Stimulated activated naive B cell treated with anti-CD40 and anti-IgM and Interleukin-4, amounts not matched to agents 10 μg/mL and 1 μg/mL and 100 μg/mL, for 72 hours (primary cell): ENCODE measurements around the gene NRP1.
"Not testable (repeated sequence)": the region's sequence is repeated elsewhere in the genome, so short reads cannot be mapped to it uniquely, and the experiment has no call there.

ENCODE experiments used
- ATAC-seq, 2 donors: fragments of 150-1000 bp; cut with Tn5 transposase; replicated peaks; 2 replicates each; pipeline ENCODE4 v1.10.0; 2021; ENCODE audit warnings: moderate library complexity in 1 of 2
- DNase-seq: peaks from one replicate; pipeline ENCODE4 v3.0.0; 2021
- H3K27ac Mint-ChIP-seq: one replicate; pipeline ENCODE4 v1.8.0; 2022; ENCODE audit warnings: mild to moderate bottlenecking, mixed read lengths
- H3K27me3 Mint-ChIP-seq, 2 donors: one replicate each; pipeline ENCODE4 v1.8.0; 2022; ENCODE audit warnings: mixed read lengths in 2 of 2
- H3K36me3 Mint-ChIP-seq, 2 donors: one replicate each; pipeline ENCODE4 v1.8.0; 2022; ENCODE audit warnings: mixed read lengths in 2 of 2, mild to moderate bottlenecking in 1 of 2
- H3K4me1 Mint-ChIP-seq, 2 donors: one replicate each; pipeline ENCODE4 v1.8.0; 2022; ENCODE audit warnings: mixed read lengths in 2 of 2, mild to moderate bottlenecking in 1 of 2
- H3K4me3 Mint-ChIP-seq, 2 donors: one replicate each; pipeline ENCODE4 v1.8.0; 2022; ENCODE audit warnings: mild to moderate bottlenecking in 2 of 2, mixed read lengths in 2 of 2, moderate library complexity in 1 of 2
- H3K9me3 Mint-ChIP-seq, 2 donors: one replicate each; pipeline ENCODE4 v1.8.0; 2022; ENCODE audit warnings: mixed read lengths in 2 of 2, mild to moderate bottlenecking in 1 of 2

Gene NRP1

GRCh38 chr10:33150146-33150545 is 184.3 kb downstream of the NRP1 start:
- Mint-ChIP-seq H3K27me3 (peaks cover 0 to 4% of the 10 kb centered on the region in 2 donors), H3K4me3 (no peak overlapping the region), H3K4me1 (peaks cover 9 to 17% of the 10 kb centered on the region in 2 donors), H3K36me3 (peaks cover 0 to 4% of the 10 kb centered on the region in 2 donors), H3K27ac (no peak overlapping the region), H3K9me3 (peaks cover 1 to 4% of the 10 kb centered on the region in 2 donors)
- ATAC-seq (no peak), DNase-seq (no peak)

- Mint-ChIP-seq H3K4me1 (peaks cover 13 to 31% of the 10 kb centered on the region in 2 donors), H3K27me3 (peaks cover 0 to 7% of the 10 kb centered on the region in 2 donors), H3K27ac (no peak overlapping the region), H3K36me3 (peaks cover 0 to 4% of the 10 kb centered on the region in 2 donors), H3K9me3 (peaks cover 1 to 4% of the 10 kb centered on the region in 2 donors), H3K4me3 (no peak overlapping the region)
- no peak for ATAC-seq
- DNase-seq: no peak
Observed at GRCh38 chr10:33147013-33147310, 187.5 kb downstream of the NRP1 start.

GRCh38 chr10:33146189-33147012 is 188.1 kb downstream of the NRP1 start:
- Mint-ChIP-seq H3K27me3 (peaks cover 0 to 7% of the 10 kb centered on the region in 2 donors), H3K9me3 (peaks cover 1 to 4% of the 10 kb centered on the region in 2 donors), H3K36me3 (peaks cover 0 to 4% of the 10 kb centered on the region in 2 donors), H3K4me1 (peaks cover 12 to 30% of the 10 kb centered on the region in 2 donors), H3K4me3 (no peak overlapping the region), H3K27ac (no peak overlapping the region)
- ATAC-seq: no peak
- no peak for DNase-seq

GRCh38 chr10:33145451-33146188 is 188.8 kb downstream of the NRP1 start:
- DNase-seq (no peak), ATAC-seq (no peak)
- no peak overlapping the region for H3K4me3 Mint-ChIP-seq
- H3K4me1 Mint-ChIP-seq: peaks cover 6 to 22% of the 10 kb centered on the region in 2 donors
- H3K27ac Mint-ChIP-seq: no peak overlapping the region
- H3K9me3 Mint-ChIP-seq: peaks cover 1 to 4% of the 10 kb centered on the region in 2 donors
- peaks cover 0 to 7% of the 10 kb centered on the region in 2 donors for H3K27me3 Mint-ChIP-seq
- peaks cover 0 to 4% of the 10 kb centered on the region in 2 donors for H3K36me3 Mint-ChIP-seq

- DNase-seq: peak; percentile 5
- ATAC-seq: peak; percentile 81 to 92
- Mint-ChIP-seq H3K4me1 (peaks cover 6 to 20% of the 10 kb centered on the region in 2 donors), H3K27me3 (peaks cover 0 to 16% of the 10 kb centered on the region in 2 donors), H3K9me3 (peaks cover 1 to 4% of the 10 kb centered on the region in 2 donors), H3K4me3 (no peak overlapping the region), H3K36me3 (peaks cover 0 to 4% of the 10 kb centered on the region in 2 donors), H3K27ac (no peak overlapping the region)
Observed at GRCh38 chr10:33143160-33143728, 191.2 kb downstream of the NRP1 start.

- Mint-ChIP-seq H3K27me3 (peaks cover 0 to 17% of the 10 kb centered on the region in 2 donors), H3K36me3 (no peaks in the 10 kb centered on the region), H3K4me3 (no peak overlapping the region), H3K9me3 (no peaks in the 10 kb centered on the region), H3K27ac (no peak overlapping the region), H3K4me1 (peaks cover 6 to 20% of the 10 kb centered on the region in 2 donors)
- DNase-seq (no peak), ATAC-seq (no peak)
Observed at GRCh38 chr10:33142295-33142694, 192.2 kb downstream of the NRP1 start.

GRCh38 chr10:33141251-33141650 is 193.2 kb downstream of the NRP1 start:
- no peak overlapping the region for H3K27ac Mint-ChIP-seq
- peaks cover 5 to 19% of the 10 kb centered on the region in 2 donors for H3K27me3 Mint-ChIP-seq
- no peak for DNase-seq
- H3K4me1 Mint-ChIP-seq: peaks cover 14 to 29% of the 10 kb centered on the region in 2 donors
- H3K4me3 Mint-ChIP-seq: no peak overlapping the region
- H3K36me3 Mint-ChIP-seq: no peaks in the 10 kb centered on the region
- no peaks in the 10 kb centered on the region for H3K9me3 Mint-ChIP-seq
- no peak for ATAC-seq

- Mint-ChIP-seq H3K4me3 (no peak overlapping the region), H3K4me1 (peaks cover 21 to 34% of the 10 kb centered on the region in 2 donors), H3K36me3 (no peaks in the 10 kb centered on the region), H3K9me3 (no peaks in the 10 kb centered on the region), H3K27ac (no peak overlapping the region), H3K27me3 (peaks cover 5 to 19% of the 10 kb centered on the region in 2 donors)
- ATAC-seq (no peak), DNase-seq (no peak)
Observed at GRCh38 chr10:33139181-33139646, 195.3 kb downstream of the NRP1 start.

GRCh38 chr10:33138686-33139085 is 195.8 kb downstream of the NRP1 start:
- H3K4me3 Mint-ChIP-seq, DNase-seq, H3K36me3 Mint-ChIP-seq, H3K27ac Mint-ChIP-seq, H3K9me3 Mint-ChIP-seq, ATAC-seq: not testable (repeated sequence)
- H3K4me1 Mint-ChIP-seq: peaks cover 25 to 40% of the 10 kb centered on the region in 2 donors
- H3K27me3 Mint-ChIP-seq: peaks cover 5 to 19% of the 10 kb centered on the region in 2 donors

GRCh38 chr10:33137356-33138005 is 197.0 kb downstream of the NRP1 start:
- peaks cover 29 to 43% of the 10 kb centered on the region in 2 donors for H3K4me1 Mint-ChIP-seq
- H3K4me3 Mint-ChIP-seq: no peak overlapping the region
- peaks cover 5 to 16% of the 10 kb centered on the region in 2 donors for H3K27me3 Mint-ChIP-seq
- DNase-seq (no peak), ATAC-seq (no peak)
- no peaks in the 10 kb centered on the region for H3K9me3 Mint-ChIP-seq
- H3K27ac Mint-ChIP-seq: no peak overlapping the region
- no peaks in the 10 kb centered on the region for H3K36me3 Mint-ChIP-seq

GRCh38 chr10:33136781-33137180 is 197.7 kb downstream of the NRP1 start:
- Mint-ChIP-seq H3K27me3 (peaks cover 5 to 16% of the 10 kb centered on the region in 2 donors), H3K36me3 (no peaks in the 10 kb centered on the region), H3K9me3 (no peaks in the 10 kb centered on the region), H3K27ac (no peak overlapping the region), H3K4me1 (peaks cover 30 to 43% of the 10 kb centered on the region in 2 donors), H3K4me3 (no peak overlapping the region)
- DNase-seq (no peak), ATAC-seq (peak in 1 of 2 donors; percentile 28)

- Mint-ChIP-seq H3K9me3 (no peaks in the 10 kb centered on the region), H3K4me3 (no peak overlapping the region), H3K27me3 (peaks cover 5 to 16% of the 10 kb centered on the region in 2 donors), H3K4me1 (peaks cover 30 to 43% of the 10 kb centered on the region in 2 donors), H3K27ac (no peak overlapping the region), H3K36me3 (no peaks in the 10 kb centered on the region)
- no peak for DNase-seq
- no peak for ATAC-seq
Observed at GRCh38 chr10:33136271-33136670, 198.2 kb downstream of the NRP1 start.

GRCh38 chr10:33134011-33134751 is 200.3 kb downstream of the NRP1 start:
- Mint-ChIP-seq H3K4me1 (peaks cover 28 to 38% of the 10 kb centered on the region in 2 donors), H3K27me3 (peaks cover 5 to 7% of the 10 kb centered on the region in 2 donors)
- ATAC-seq: peak; percentile 96 to 98

More at GRCh38 chr10:33134011-33134751, 200.3 kb downstream of the NRP1 start:
- Mint-ChIP-seq H3K36me3 (no peaks in the 10 kb centered on the region), H3K27ac (peak overlapping the region; percentile 80), H3K4me3 (peak overlapping the region in 1 of 2 donors; percentile 2), H3K9me3 (no peaks in the 10 kb centered on the region)
- peak; percentile 76 for DNase-seq
